Measurements from ENCODE around the gene CBS.
"Not testable (repeated sequence)": the region's sequence is repeated elsewhere in the genome, so short reads cannot be mapped to it uniquely, and the experiment has no call there.

The CBS gene

GRCh38 chr21:43075170-43076022 lies at the start of gene CBS:
Gene CBS, minus strand, starts transcription at chr21:43075835. Its CDS starts 3,642 bp downstream, at chr21:43072193.
- H3K9ac ChIP-seq (ENCODE audit: low read depth in 1 of 2, low read length in 2 of 2); H3K27ac ChIP-seq (ENCODE audit: low read depth, low read length); H3K4me1 ChIP-seq (ENCODE audit: control insufficient read depth in 1 of 2, insufficient read depth in 2 of 2, low read length in 2 of 2); H3K9me3 ChIP-seq (ENCODE audit: control insufficient read depth in 1 of 2, low read length in 2 of 2); H3K27me3 ChIP-seq (ENCODE audit: control insufficient read depth in 1 of 2, insufficient read depth in 2 of 2, low read length in 2 of 2); H3K36me3 ChIP-seq (ENCODE audit: control insufficient read depth in 1 of 2, insufficient read depth in 2 of 2, low read length in 2 of 2); H3K4me3 ChIP-seq (ENCODE audit: low read depth in 1 of 2, low read length in 2 of 2): not testable (repeated sequence)

- not testable (repeated sequence) for H3K9ac ChIP-seq (ENCODE audit: low read depth in 1 of 2, low read length in 2 of 2); H3K36me3 ChIP-seq (ENCODE audit: control insufficient read depth in 1 of 2, insufficient read depth in 2 of 2, low read length in 2 of 2); H3K27me3 ChIP-seq (ENCODE audit: control insufficient read depth in 1 of 2, insufficient read depth in 2 of 2, low read length in 2 of 2); H3K9me3 ChIP-seq (ENCODE audit: control insufficient read depth in 1 of 2, low read length in 2 of 2); H3K4me1 ChIP-seq (ENCODE audit: control insufficient read depth in 1 of 2, insufficient read depth in 2 of 2, low read length in 2 of 2); H3K4me3 ChIP-seq (ENCODE audit: low read depth in 1 of 2, low read length in 2 of 2); H3K27ac ChIP-seq (ENCODE audit: low read depth, low read length)
These were observed 40.3 kb upstream of the CBS start for GRCh38 chr21:43115956-43116355.

GRCh38 chr21:43114483-43114882 lies 38.8 kb upstream of the CBS start:
- not testable (repeated sequence) for H3K27ac ChIP-seq (ENCODE audit: low read depth, low read length); H3K4me3 ChIP-seq (ENCODE audit: low read depth in 1 of 2, low read length in 2 of 2); H3K4me1 ChIP-seq (ENCODE audit: control insufficient read depth in 1 of 2, insufficient read depth in 2 of 2, low read length in 2 of 2); H3K27me3 ChIP-seq (ENCODE audit: control insufficient read depth in 1 of 2, insufficient read depth in 2 of 2, low read length in 2 of 2); H3K9ac ChIP-seq (ENCODE audit: low read depth in 1 of 2, low read length in 2 of 2); H3K36me3 ChIP-seq (ENCODE audit: control insufficient read depth in 1 of 2, insufficient read depth in 2 of 2, low read length in 2 of 2); H3K9me3 ChIP-seq (ENCODE audit: control insufficient read depth in 1 of 2, low read length in 2 of 2)

GRCh38 chr21:43109006-43109405 lies 33.4 kb upstream of the CBS start:
- H3K4me1 ChIP-seq (ENCODE audit: control insufficient read depth in 1 of 2, insufficient read depth in 2 of 2, low read length in 2 of 2); H3K9me3 ChIP-seq (ENCODE audit: control insufficient read depth in 1 of 2, low read length in 2 of 2); H3K9ac ChIP-seq (ENCODE audit: low read depth in 1 of 2, low read length in 2 of 2); H3K27ac ChIP-seq (ENCODE audit: low read depth, low read length); H3K27me3 ChIP-seq (ENCODE audit: control insufficient read depth in 1 of 2, insufficient read depth in 2 of 2, low read length in 2 of 2); H3K36me3 ChIP-seq (ENCODE audit: control insufficient read depth in 1 of 2, insufficient read depth in 2 of 2, low read length in 2 of 2); H3K4me3 ChIP-seq (ENCODE audit: low read depth in 1 of 2, low read length in 2 of 2): not testable (repeated sequence)

GRCh38 chr21:43108177-43108576 lies 32.5 kb upstream of the CBS start:
- not testable (repeated sequence) for H3K27me3 ChIP-seq (ENCODE audit: control insufficient read depth in 1 of 2, insufficient read depth in 2 of 2, low read length in 2 of 2); H3K4me1 ChIP-seq (ENCODE audit: control insufficient read depth in 1 of 2, insufficient read depth in 2 of 2, low read length in 2 of 2)

GRCh38 chr21:43107794-43108137 lies 32.1 kb upstream of the CBS start:
- H3K27me3 ChIP-seq (ENCODE audit: control insufficient read depth in 1 of 2, insufficient read depth in 2 of 2, low read length in 2 of 2); H3K4me1 ChIP-seq (ENCODE audit: control insufficient read depth in 1 of 2, insufficient read depth in 2 of 2, low read length in 2 of 2); H3K9me3 ChIP-seq (ENCODE audit: control insufficient read depth in 1 of 2, low read length in 2 of 2); H3K36me3 ChIP-seq (ENCODE audit: control insufficient read depth in 1 of 2, insufficient read depth in 2 of 2, low read length in 2 of 2); H3K4me3 ChIP-seq (ENCODE audit: low read depth in 1 of 2, low read length in 2 of 2); H3K27ac ChIP-seq (ENCODE audit: low read depth, low read length); H3K9ac ChIP-seq (ENCODE audit: low read depth in 1 of 2, low read length in 2 of 2): not testable (repeated sequence)

More at GRCh38 chr21:43108177-43108576, 32.5 kb upstream of the CBS start:
- not testable (repeated sequence) for H3K9me3 ChIP-seq (ENCODE audit: control insufficient read depth in 1 of 2, low read length in 2 of 2); H3K9ac ChIP-seq (ENCODE audit: low read depth in 1 of 2, low read length in 2 of 2); H3K27ac ChIP-seq (ENCODE audit: low read depth, low read length); H3K4me3 ChIP-seq (ENCODE audit: low read depth in 1 of 2, low read length in 2 of 2); H3K36me3 ChIP-seq (ENCODE audit: control insufficient read depth in 1 of 2, insufficient read depth in 2 of 2, low read length in 2 of 2)

- not testable (repeated sequence) for H3K4me1 ChIP-seq (ENCODE audit: control insufficient read depth in 1 of 2, insufficient read depth in 2 of 2, low read length in 2 of 2); H3K9me3 ChIP-seq (ENCODE audit: control insufficient read depth in 1 of 2, low read length in 2 of 2); H3K27me3 ChIP-seq (ENCODE audit: control insufficient read depth in 1 of 2, insufficient read depth in 2 of 2, low read length in 2 of 2); H3K36me3 ChIP-seq (ENCODE audit: control insufficient read depth in 1 of 2, insufficient read depth in 2 of 2, low read length in 2 of 2); H3K9ac ChIP-seq (ENCODE audit: low read depth in 1 of 2, low read length in 2 of 2); H3K27ac ChIP-seq (ENCODE audit: low read depth, low read length)
- peak within 1 kb of the TSS in 1 of 2 donors; percentile 55 for H3K4me3 ChIP-seq (ENCODE audit: low read depth in 1 of 2, low read length in 2 of 2)
These were observed 31.5 kb upstream of the CBS start, which contains the start of gene U2AF1 for GRCh38 chr21:43106965-43107793. Gene U2AF1, minus strand, starts transcription at chr21:43107570. Its CDS starts 76 bp downstream, at chr21:43107494.

- not testable (repeated sequence) for H3K36me3 ChIP-seq (ENCODE audit: control insufficient read depth in 1 of 2, insufficient read depth in 2 of 2, low read length in 2 of 2); H3K9ac ChIP-seq (ENCODE audit: low read depth in 1 of 2, low read length in 2 of 2); H3K4me1 ChIP-seq (ENCODE audit: control insufficient read depth in 1 of 2, insufficient read depth in 2 of 2, low read length in 2 of 2); H3K9me3 ChIP-seq (ENCODE audit: control insufficient read depth in 1 of 2, low read length in 2 of 2); H3K27me3 ChIP-seq (ENCODE audit: control insufficient read depth in 1 of 2, insufficient read depth in 2 of 2, low read length in 2 of 2); H3K27ac ChIP-seq (ENCODE audit: low read depth, low read length); H3K4me3 ChIP-seq (ENCODE audit: low read depth in 1 of 2, low read length in 2 of 2)
These were observed 29.0 kb upstream of the CBS start for GRCh38 chr21:43104642-43105041.

GRCh38 chr21:43102281-43102680 lies 26.6 kb upstream of the CBS start:
- H3K9me3 ChIP-seq (ENCODE audit: control insufficient read depth in 1 of 2, low read length in 2 of 2); H3K4me3 ChIP-seq (ENCODE audit: low read depth in 1 of 2, low read length in 2 of 2); H3K27me3 ChIP-seq (ENCODE audit: control insufficient read depth in 1 of 2, insufficient read depth in 2 of 2, low read length in 2 of 2); H3K36me3 ChIP-seq (ENCODE audit: control insufficient read depth in 1 of 2, insufficient read depth in 2 of 2, low read length in 2 of 2); H3K9ac ChIP-seq (ENCODE audit: low read depth in 1 of 2, low read length in 2 of 2); H3K4me1 ChIP-seq (ENCODE audit: control insufficient read depth in 1 of 2, insufficient read depth in 2 of 2, low read length in 2 of 2); H3K27ac ChIP-seq (ENCODE audit: low read depth, low read length): not testable (repeated sequence)

GRCh38 chr21:43101676-43102075 lies 26.0 kb upstream of the CBS start:
- H3K27me3 ChIP-seq (ENCODE audit: control insufficient read depth in 1 of 2, insufficient read depth in 2 of 2, low read length in 2 of 2); H3K9ac ChIP-seq (ENCODE audit: low read depth in 1 of 2, low read length in 2 of 2); H3K9me3 ChIP-seq (ENCODE audit: control insufficient read depth in 1 of 2, low read length in 2 of 2); H3K4me3 ChIP-seq (ENCODE audit: low read depth in 1 of 2, low read length in 2 of 2); H3K36me3 ChIP-seq (ENCODE audit: control insufficient read depth in 1 of 2, insufficient read depth in 2 of 2, low read length in 2 of 2); H3K27ac ChIP-seq (ENCODE audit: low read depth, low read length); H3K4me1 ChIP-seq (ENCODE audit: control insufficient read depth in 1 of 2, insufficient read depth in 2 of 2, low read length in 2 of 2): not testable (repeated sequence)

Measured in duodenal mucosa (tissue), 2 donors.